Activated CD4-positive, CD25-positive, alpha-beta regulatory T cell (primary cell): Measurements from ENCODE around the gene CEP192.
"Not testable (repeated sequence)": the region's sequence is repeated elsewhere in the genome, so short reads cannot be mapped to it uniquely, and the experiment has no call there.

Source experiments
- DNase-seq, 4 experiments: peaks; one replicate each; lab custom pipeline; 2025; lab: John Stamatoyannopoulos, UW

The CEP192 gene

GRCh38 chr18:13035249-13035914 is 44.2 kb downstream of the CEP192 start:
- no peak for DNase-seq

DNA sequence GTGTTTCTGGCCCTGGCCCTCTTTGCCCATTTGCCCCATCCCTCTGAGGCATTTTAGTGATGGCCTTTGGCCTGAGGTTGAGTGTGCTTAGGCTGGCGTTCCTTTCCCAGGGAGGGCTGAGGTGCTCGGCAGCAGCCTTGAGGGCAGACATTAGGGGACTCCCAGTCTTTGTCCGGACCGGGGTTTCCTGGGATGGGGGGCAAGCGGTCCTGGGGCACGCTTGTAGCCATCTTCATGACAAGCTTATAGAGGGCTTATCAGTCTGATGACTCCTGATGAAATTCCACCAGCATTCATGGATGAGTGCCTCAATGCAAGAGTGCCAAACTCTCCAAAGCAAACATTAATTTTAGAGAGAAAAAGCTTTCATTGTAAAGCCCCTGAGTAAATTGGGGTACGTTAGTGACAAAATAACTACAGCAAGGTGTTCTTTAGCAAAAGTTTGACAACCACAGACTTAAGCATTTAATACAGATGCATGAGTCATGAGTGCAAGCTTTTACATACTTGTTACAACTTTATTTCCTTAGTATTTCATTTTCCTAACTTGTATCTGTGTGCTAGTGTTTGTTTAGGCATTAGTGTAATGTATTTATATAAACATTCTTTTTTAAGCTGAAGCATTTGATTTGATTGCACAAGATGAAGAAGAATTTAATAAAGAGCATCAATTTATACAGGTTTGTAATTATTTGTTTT is 45.6 kb downstream of the CEP192 start:
- no peak for DNase-seq

DNA sequence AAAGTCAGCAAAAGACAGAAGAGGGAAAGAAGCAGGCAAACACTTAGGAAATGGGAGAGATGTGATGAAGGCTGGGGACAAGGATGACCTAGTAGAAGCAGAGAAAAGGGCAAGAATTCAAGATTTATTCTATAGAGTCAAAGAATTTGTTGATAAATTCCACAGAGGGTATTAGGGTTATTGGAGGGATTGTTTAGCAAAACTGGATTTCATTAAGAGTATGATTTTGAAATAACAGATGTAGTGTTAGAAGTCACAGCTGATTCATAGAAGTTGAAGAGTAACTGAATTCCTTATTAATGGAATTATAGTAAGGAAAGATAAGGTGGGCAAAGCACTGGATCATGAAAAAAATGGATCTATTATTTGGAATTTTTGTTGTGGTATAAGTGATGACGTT is 48.6 kb downstream of the CEP192 start:
- DNase-seq = no peak

GRCh38 chr18:13043066-13043465 is 51.9 kb downstream of the CEP192 start:
- no peak for DNase-seq

DNA sequence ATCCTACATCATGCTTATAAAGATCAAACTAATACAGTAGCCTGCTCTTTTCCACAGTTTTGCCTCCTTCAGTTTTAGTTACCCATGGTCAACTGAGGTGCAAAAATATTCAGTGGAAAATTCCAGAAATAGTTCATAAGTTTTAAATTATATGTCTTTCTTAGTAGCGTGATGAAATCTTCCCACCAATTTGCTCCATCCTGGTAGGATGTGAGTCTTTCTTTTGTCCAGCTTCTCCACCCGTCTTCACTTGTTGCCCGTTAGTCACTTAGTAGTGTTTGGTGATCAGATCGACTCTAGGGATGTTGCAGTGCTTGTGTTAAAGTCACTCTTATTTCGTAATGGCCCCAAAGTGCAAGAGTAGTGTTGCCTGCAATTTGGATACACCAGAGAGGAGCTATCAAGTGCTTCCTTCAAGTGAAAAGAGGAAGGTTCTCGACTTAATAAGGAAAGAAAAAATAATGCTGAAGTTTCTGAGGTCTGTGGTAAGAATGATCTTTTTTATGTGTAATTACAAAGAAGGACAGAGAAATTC is 57.0 kb downstream of the CEP192 start:
- no peak for DNase-seq

GRCh38 chr18:13051159-13051558 is 60.0 kb downstream of the CEP192 start:
- DNase-seq = no peak

GRCh38 chr18:13051950-13052349 is 60.8 kb downstream of the CEP192 start:
- DNase-seq = no peak

GRCh38 chr18:13054336-13054735 is 63.2 kb downstream of the CEP192 start:
- no peak for DNase-seq

GRCh38 chr18:13061630-13062189 is 70.5 kb downstream of the CEP192 start:
- DNase-seq = no peak

GRCh38 chr18:13067124-13067523 is 76.0 kb downstream of the CEP192 start:
- DNase-seq = no peak

- no peak for DNase-seq
These were observed 76.8 kb downstream of the CEP192 start for GRCh38 chr18:13067966-13068365.

DNA sequence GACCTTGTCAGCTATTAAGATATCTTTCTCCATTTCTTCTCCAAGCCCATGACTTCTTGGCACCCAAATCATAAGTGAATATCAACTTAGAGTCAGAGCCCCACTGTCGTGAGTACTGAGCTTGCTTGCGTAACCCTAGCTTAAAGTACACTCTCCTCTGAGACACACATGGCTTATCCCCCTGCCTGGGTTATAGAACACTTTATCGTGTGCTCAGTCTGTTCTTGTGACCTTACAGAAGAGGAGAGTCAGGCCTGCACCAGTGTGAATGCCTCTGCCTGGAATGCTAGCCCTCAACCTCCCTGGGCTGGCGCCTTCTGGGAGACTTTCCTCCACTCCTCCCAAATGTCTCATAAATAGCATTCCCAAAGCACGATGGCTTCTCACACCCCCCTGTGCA is 79.3 kb downstream of the CEP192 start:
- DNase-seq = no peak

DNA sequence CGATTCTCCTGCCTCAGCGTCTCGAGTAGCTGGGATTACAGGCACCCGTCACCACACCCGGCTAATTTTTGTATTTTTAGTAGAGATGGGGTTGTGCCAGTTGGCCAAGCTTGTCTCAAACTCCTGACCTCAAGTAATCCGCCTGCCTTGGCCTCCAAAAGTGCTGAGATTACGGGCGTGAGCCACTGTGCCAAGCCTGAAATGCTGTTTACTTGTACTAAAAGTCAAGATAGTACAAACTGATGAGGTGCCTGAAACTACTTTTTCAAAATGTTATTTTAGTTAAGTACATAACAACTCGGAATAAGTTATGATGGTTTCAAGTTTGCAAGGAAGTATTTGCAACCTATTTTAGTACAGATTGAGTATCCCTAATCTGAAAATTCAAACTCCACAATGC is 85.7 kb downstream of the CEP192 start:
- no peak for DNase-seq

DNA sequence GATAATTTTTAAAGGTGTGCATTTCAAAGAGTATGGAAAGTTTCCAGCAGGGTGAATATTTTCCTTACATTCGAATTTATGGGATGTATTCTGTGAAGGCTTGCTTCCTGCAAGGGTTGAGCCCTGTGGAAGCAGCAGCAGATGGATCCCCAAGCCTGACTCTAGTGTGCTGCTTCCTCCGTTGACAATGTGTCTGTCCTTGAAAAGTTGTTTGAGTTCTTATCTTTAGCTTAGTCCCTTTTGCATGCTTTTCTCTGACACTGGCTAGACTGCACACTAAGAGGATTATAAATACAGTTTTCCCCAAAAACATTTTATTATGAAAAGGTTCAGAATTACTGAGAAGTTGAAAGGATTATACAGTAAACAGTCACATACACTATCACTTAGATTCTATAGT is 86.3 kb downstream of the CEP192 start:
- no peak for DNase-seq

- DNase-seq = not testable (repeated sequence)
These were observed 86.9 kb downstream of the CEP192 start for GRCh38 chr18:13078065-13078464.

DNA sequence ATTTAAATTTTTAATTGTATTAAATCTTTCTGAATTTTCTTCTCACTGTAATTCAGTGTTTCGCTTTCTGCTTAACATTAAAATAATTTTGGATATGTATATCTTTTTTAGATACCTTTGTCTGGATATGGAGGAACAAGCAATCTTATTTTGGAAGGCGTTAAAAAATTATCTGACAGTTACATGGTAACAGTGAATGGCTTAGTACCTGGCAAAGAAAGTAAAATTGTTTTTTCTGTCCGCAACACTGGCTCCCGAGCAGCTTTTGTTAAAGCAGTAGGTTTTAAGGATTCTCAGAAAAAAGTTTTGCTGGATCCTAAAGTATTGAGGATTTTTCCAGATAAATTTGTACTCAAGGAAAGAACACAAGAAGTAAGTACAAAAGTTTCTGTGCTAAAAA is 95.7 kb downstream of the CEP192 start:
- DNase-seq = no peak

- no peak for DNase-seq
These were observed 104.3 kb downstream of the CEP192 start for GRCh38 chr18:13095466-13095865.

DNA sequence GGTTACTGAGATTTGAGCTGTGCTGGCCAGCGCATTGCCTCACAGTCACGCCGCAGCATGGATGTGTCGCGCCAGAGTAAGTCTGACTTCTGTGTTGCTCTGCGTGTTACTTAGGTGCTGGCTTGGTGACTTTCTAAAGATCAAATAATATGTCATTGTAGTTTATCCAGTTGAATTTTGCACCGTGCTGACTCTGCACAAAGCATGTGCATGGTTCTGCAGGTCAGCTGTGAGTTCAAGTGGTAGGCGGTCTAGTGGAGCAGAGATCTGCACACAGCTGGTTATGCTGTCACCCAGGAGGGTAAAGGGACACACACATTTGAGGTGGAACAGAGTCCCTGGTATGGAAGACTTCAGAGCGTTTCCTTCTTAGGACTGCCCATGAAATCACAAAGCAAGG is 105.1 kb downstream of the CEP192 start:
- DNase-seq = no peak

- DNase-seq = no peak
These were observed 105.6 kb downstream of the CEP192 start for GRCh38 chr18:13096719-13097118.

- not testable (repeated sequence) for DNase-seq
These were observed 106.9 kb downstream of the CEP192 start for GRCh38 chr18:13098104-13098503.

DNA sequence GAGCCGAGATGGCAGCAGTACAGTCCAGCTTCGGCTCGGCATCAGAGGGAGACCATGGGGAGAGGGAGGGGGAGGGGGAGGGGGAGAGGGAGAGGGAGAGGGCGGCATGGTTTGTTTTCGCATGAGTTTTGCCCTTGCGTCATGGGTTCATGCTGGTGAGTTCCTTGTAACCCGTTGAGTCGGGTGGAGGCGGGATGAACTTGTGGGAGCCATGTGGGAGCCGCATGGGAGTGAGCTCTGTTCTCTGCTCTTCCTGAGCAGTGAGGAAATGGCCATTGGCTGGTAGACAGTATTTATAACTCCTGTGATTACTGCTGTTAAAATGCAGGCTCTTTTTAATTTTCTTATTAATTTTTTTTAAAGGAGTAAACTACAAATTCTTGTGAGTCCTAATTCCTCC is 108.0 kb downstream of the CEP192 start:
- no peak for DNase-seq

DNA sequence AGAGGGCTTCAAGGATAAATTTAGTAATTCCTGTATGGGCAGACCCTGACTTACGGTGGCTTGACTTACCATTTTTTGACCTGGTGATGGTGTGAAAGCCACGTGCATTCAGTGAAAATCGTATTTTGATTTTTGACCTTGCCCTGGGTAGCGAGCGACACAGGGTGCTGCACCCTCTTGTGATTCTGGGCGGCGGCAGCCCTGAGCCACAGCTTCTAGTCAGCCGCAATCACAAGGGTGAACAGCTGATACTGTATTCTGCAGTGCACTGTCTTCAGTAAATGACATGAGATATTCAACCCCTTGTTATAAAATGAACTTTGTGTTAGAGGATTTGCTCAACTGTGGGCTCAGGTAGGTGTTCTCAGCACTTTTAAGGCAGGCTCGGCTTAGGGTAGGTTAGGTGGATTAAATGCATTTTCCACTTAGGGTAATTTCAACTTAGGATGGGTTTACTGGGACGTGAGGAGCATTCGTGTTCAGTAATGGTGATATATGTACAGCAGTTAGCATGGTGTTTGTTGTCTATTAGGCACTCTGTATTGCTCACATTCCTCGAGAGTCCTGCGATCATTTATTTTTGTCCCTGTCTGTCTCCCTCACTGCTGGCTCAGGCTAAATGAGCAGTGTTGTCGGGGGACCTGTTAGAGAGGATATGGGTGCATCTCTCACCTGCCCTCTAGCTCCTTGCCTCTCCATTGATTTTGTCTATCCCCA is 109.9 kb downstream of the CEP192 start:
- no peak for DNase-seq
